ELR (cell line): ENCODE data around the gene AQP10.
"Not testable (repeated sequence)": the region's sequence is repeated elsewhere in the genome, so short reads cannot be mapped to it uniquely, and the experiment has no call there.

Source experiments
- DNase-seq: peaks from one replicate; pipeline ENCODE4 v3.0.0-alpha.2; 2015; ENCODE audit warnings: low read depth

Gene AQP10

GRCh38 chr1:154324241-154324640, 3.3 kb downstream of the AQP10 start:
- no peak for DNase-seq

- DNase-seq = peak; percentile 82
Measured at GRCh38 chr1:154324669-154325582, 4.0 kb downstream of the AQP10 start, which contains the start of gene ATP8B2. ATP8B2 (plus strand) TSS chr1:154325525; CDS start chr1:154328142, 2,617 bp downstream.

GRCh38 chr1:154325583-154326545, 5.0 kb downstream of the AQP10 start:
- peak; percentile 92 for DNase-seq

- peak; percentile 51 for DNase-seq
Measured at GRCh38 chr1:154326546-154327465, 5.9 kb downstream of the AQP10 start.

- DNase-seq = no peak
Measured at GRCh38 chr1:154327466-154328317, 6.8 kb downstream of the AQP10 start.

- peak; percentile 79 for DNase-seq
Measured at GRCh38 chr1:154328318-154329151, 7.6 kb downstream of the AQP10 start.

GRCh38 chr1:154329152-154329521, 8.2 kb downstream of the AQP10 start:
- no peak for DNase-seq

GRCh38 chr1:154329551-154330131, 8.7 kb downstream of the AQP10 start:
- no peak for DNase-seq

GRCh38 chr1:154330669-154331068, 9.8 kb downstream of the AQP10 start:
- DNase-seq = no peak

- no peak for DNase-seq
Measured at GRCh38 chr1:154334079-154335024, 13.5 kb downstream of the AQP10 start.

GRCh38 chr1:154335025-154335714, 14.3 kb downstream of the AQP10 start:
- DNase-seq = peak; percentile 88

GRCh38 chr1:154337253-154337894, 16.5 kb downstream of the AQP10 start:
- no peak for DNase-seq

- no peak for DNase-seq
Measured at GRCh38 chr1:154338875-154339274, 18.0 kb downstream of the AQP10 start.

- DNase-seq = not testable (repeated sequence)
Measured at GRCh38 chr1:154341366-154341765, 20.5 kb downstream of the AQP10 start.

- DNase-seq = no peak
Measured at GRCh38 chr1:154342132-154342531, 21.2 kb downstream of the AQP10 start.

- no peak for DNase-seq
Measured at GRCh38 chr1:154342836-154343472, 22.1 kb downstream of the AQP10 start.
